HepG2 (cell line): ENCODE measurements around the gene CALD1. TPM values are rescaled to one million over a fixed set of nuclear protein-coding genes. Genes with fewer than 3 reads are reported as not detected.

Experiments
- BRCA1 ChIP-seq: sonication (generic); formaldehyde crosslinking; IDR thresholded peaks from 2 replicates; pipeline ENCODE4 v1.4.0; 2020; ENCODE audit warnings: missing genetic modification reagents
- CSRNP2 ChIP-seq: sonication (generic); formaldehyde crosslinking; conservative IDR thresholded peaks from 2 replicates; pipeline ENCODE4 v1.8.0; 2022; ENCODE audit warnings: low read depth, missing genetic modification reagents
- EEA1 ChIP-seq: sonication (generic); formaldehyde crosslinking; IDR thresholded peaks from 2 replicates; pipeline ENCODE4 v1.5.1; 2020; ENCODE audit warnings: mild to moderate bottlenecking, missing genetic modification reagents, borderline replicate concordance
- FOXJ3 ChIP-seq: sonication (generic); formaldehyde crosslinking; IDR thresholded peaks from 2 replicates; pipeline ENCODE4 v1.4.0; 2020; ENCODE audit warnings: missing genetic modification reagents, mild to moderate bottlenecking, borderline replicate concordance
- GTF3A ChIP-seq: sonication (generic); formaldehyde crosslinking; conservative IDR thresholded peaks from 2 replicates; pipeline ENCODE4 v1.4.0; 2020; ENCODE audit warnings: mild to moderate bottlenecking, missing genetic modification reagents
- KLF15 ChIP-seq: sonication (generic); formaldehyde crosslinking; IDR thresholded peaks from 2 replicates; pipeline ENCODE4 v1.8.1; 2023; ENCODE audit warnings: borderline replicate concordance, mild to moderate bottlenecking, inconsistent platforms, missing genetic modification reagents, mixed read lengths
- MIER3 ChIP-seq: IDR thresholded peaks from 2 replicates; pipeline ENCODE4 v1.6.1; 2016; ENCODE audit warnings: missing compliant biosample characterization, borderline replicate concordance
- MZF1 ChIP-seq: sonication (generic); formaldehyde crosslinking; IDR thresholded peaks from 2 replicates; pipeline ENCODE4 v1.8.1; 2023; ENCODE audit warnings: mild to moderate bottlenecking, missing genetic modification reagents, borderline replicate concordance
- NR3C1 ChIP-seq: sonication (generic); formaldehyde crosslinking; IDR thresholded peaks from 2 replicates; pipeline ENCODE4 v1.4.0; 2020; ENCODE audit warnings: missing genetic modification reagents
- POGZ ChIP-seq: sonication (generic); formaldehyde crosslinking; IDR thresholded peaks from 2 replicates; pipeline ENCODE4 v1.4.0; 2020; ENCODE audit warnings: mild to moderate bottlenecking, missing genetic modification reagents
- SIN3B ChIP-seq: fragments of 150-350 bp; IDR thresholded peaks from 2 replicates; pipeline ENCODE4 v1.6.1; 2014; ENCODE audit warnings: low read length
- U2AF1 ChIP-seq: fragments of 200-400 bp; formaldehyde crosslinking; optimal IDR thresholded peaks from 2 replicates; pipeline ENCODE3; 2017; ENCODE audit warnings: mild to moderate bottlenecking, low read depth, low read length
- ZBTB49 ChIP-seq: sonication (generic); formaldehyde crosslinking; IDR thresholded peaks from 2 replicates; pipeline ENCODE4 v1.4.0; 2020; ENCODE audit warnings: missing genetic modification reagents, borderline replicate concordance
- ZMYM3 ChIP-seq: sonication (generic); formaldehyde crosslinking; IDR thresholded peaks from 2 replicates; pipeline ENCODE4 v1.5.1; 2020; ENCODE audit warnings: mild to moderate bottlenecking, missing genetic modification reagents
- ZNF136 ChIP-seq: sonication (generic); formaldehyde crosslinking; IDR thresholded peaks from 2 replicates; pipeline ENCODE4 v1.8.1; 2022; ENCODE audit warnings: low read depth, mild to moderate bottlenecking, moderate library complexity, missing genetic modification reagents
- ZNF337 ChIP-seq: sonication (generic); formaldehyde crosslinking; IDR thresholded peaks from 2 replicates; pipeline ENCODE4 v1.5.1; 2020; ENCODE audit warnings: missing genetic modification reagents, low read depth, mild to moderate bottlenecking, borderline replicate concordance
- ZNF549 ChIP-seq: sonication (generic); formaldehyde crosslinking; IDR thresholded peaks from 2 replicates; pipeline ENCODE4 v1.5.0; 2020; ENCODE audit warnings: missing genetic modification reagents
- ZNF770 ChIP-seq: sonication (generic); formaldehyde crosslinking; IDR thresholded peaks from 2 replicates; pipeline ENCODE4 v1.5.0; 2020; ENCODE audit warnings: mild to moderate bottlenecking, missing genetic modification reagents
- ZNF850 ChIP-seq: sonication (generic); formaldehyde crosslinking; conservative IDR thresholded peaks from 2 replicates; pipeline ENCODE4 v1.9.0; 2021; ENCODE audit warnings: mild to moderate bottlenecking, missing genetic modification reagents
- polyA plus RNA-seq, 8 experiments: library from polyadenylated mRNA; depleted of rRNA in 3 of 8; stranded (reverse) in 7 of 8; unstranded in 1 of 8; fragments of >200 nt; fragmentation: Illumina TruSeq in 4 of 8; extraction: Trizol in 4 of 8; gene quantifications; 2 replicates each; pipeline versions ENCODE4 v1.2.1 to v1.2.3, GENCODE V29; 2011 to 2016; ENCODE audit warnings: low read depth in 4 of 8, missing spikeins in 1 of 8, mixed read lengths in 1 of 8; ENCODE audit not compliant: insufficient read depth in 1 of 8
- total RNA-seq, 5 experiments: library from RNA; depleted of rRNA; stranded (reverse); fragments of >200 nt; fragmentation: Illumina TruSeq; extraction: Trizol; gene quantifications; 2 replicates each; pipeline ENCODE4 v1.2.3, GENCODE V29; 2016; ENCODE audit warnings: low read depth in 1 of 5
- TF ChIP-seq, protein P1 (sequence below): sonication (generic); formaldehyde crosslinking; IDR thresholded peaks from 2 replicates; pipeline ENCODE4 v1.4.0; 2020; ENCODE audit warnings: missing genetic modification reagents

The CALD1 gene
- total and polyA plus RNA-seq, 2 of the 13 experiments (the other 11 are each of a cell fraction or from before 2014, with no cell fraction given): 53.0 to 112 TPM

DNA sequence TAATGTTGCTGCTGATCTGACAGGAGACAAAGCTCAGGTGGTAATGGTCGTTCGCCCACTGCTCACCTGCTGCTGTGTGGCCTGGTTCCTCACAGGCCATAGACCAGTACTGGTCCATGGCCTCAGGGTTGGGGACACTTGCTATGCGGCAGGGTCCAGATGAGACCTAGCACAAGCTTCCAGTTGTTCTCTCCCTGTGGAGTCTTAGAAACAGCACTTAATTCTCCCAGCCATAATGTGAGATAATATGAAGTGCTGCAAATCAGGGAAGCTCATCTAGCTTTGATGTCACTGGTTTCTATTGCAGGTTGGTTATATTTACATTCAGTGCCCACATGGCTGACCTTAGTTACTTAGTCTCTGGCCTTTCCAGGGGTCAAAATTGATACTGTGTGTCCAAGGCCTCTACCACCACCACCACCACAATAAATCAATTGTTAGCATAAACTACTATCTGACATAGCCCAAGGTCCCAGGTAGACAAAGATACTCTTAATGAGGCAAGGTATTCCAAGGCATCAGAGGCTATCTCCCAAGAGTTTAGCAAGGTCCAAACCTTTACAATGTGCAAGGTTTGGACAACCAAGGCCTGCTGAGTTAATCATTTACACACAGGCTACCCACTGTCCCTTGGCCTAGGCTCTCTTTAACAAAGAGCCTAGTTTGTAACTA, 217.9 kb downstream of the CALD1 start (continued):
- TF ChIP-seq POGZ (CRISPR knock-in tag): peak; percentile 54
- TF ChIP-seq FOXJ3 (CRISPR knock-in tag): no peak; the same call in 1 of the 2 replicates
- TF ChIP-seq ZNF549 (CRISPR knock-in tag): no peak
- no peak for TF ChIP-seq ZBTB49 (CRISPR knock-in tag)
- TF ChIP-seq BRCA1 (CRISPR knock-in tag): no peak
- no peak; the same call in 1 of the 2 replicates for TF ChIP-seq ZNF136 (CRISPR knock-in tag)
- TF ChIP-seq MZF1: no peak
- no peak for TF ChIP-seq KLF15
- TF ChIP-seq U2AF1: no peak
- TF ChIP-seq ZNF337 (CRISPR knock-in tag): peak; percentile 75; the same call in 1 of the 2 replicates
- peak; percentile 71; the same call in 1 of the 2 replicates for TF ChIP-seq MIER3 (CRISPR knock-in tag)
- no peak for TF ChIP-seq ZMYM3 (CRISPR knock-in tag)
- TF ChIP-seq SIN3B: no peak
- no peak for TF ChIP-seq GTF3A
- TF ChIP-seq, protein P1, sequence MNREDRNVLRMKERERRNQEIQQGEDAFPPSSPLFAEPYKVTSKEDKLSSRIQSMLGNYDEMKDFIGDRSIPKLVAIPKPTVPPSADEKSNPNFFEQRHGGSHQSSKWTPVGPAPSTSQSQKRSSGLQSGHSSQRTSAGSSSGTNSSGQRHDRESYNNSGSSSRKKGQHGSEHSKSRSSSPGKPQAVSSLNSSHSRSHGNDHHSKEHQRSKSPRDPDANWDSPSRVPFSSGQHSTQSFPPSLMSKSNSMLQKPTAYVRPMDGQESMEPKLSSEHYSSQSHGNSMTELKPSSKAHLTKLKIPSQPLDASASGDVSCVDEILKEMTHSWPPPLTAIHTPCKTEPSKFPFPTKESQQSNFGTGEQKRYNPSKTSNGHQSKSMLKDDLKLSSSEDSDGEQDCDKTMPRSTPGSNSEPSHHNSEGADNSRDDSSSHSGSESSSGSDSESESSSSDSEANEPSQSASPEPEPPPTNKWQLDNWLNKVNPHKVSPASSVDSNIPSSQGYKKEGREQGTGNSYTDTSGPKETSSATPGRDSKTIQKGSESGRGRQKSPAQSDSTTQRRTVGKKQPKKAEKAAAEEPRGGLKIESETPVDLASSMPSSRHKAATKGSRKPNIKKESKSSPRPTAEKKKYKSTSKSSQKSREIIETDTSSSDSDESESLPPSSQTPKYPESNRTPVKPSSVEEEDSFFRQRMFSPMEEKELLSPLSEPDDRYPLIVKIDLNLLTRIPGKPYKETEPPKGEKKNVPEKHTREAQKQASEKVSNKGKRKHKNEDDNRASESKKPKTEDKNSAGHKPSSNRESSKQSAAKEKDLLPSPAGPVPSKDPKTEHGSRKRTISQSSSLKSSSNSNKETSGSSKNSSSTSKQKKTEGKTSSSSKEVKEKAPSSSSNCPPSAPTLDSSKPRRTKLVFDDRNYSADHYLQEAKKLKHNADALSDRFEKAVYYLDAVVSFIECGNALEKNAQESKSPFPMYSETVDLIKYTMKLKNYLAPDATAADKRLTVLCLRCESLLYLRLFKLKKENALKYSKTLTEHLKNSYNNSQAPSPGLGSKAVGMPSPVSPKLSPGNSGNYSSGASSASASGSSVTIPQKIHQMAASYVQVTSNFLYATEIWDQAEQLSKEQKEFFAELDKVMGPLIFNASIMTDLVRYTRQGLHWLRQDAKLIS (CRISPR knock-in tag): no peak
- TF ChIP-seq ZNF850 (CRISPR knock-in tag): no peak
- TF ChIP-seq CSRNP2 (CRISPR knock-in tag): no peak
- TF ChIP-seq EEA1 (CRISPR knock-in tag): no peak
- TF ChIP-seq ZNF770 (CRISPR knock-in tag): no peak
- TF ChIP-seq NR3C1 (CRISPR knock-in tag): no peak
